ENCODE results near the gene LPP.

LPP gene

GRCh38 chr3:188853856-188854771 lies 700.2 kb downstream of the LPP start:
- no peak overlapping the region for H3K4me3 ChIP-seq (ENCODE audit: low read depth, low read length)
- H3K36me3 ChIP-seq (replicated peaks): no peaks in the 10 kb centered on the region
- in situ Hi-C loops (cut with HindIII; ENCODE audit: low pct_ligation_motif_present, low sequenced_read_pairs): no loop called here
- H3K27me3 ChIP-seq (replicated peaks): no peaks in the 10 kb centered on the region
- TF ChIP-seq, protein P1, sequence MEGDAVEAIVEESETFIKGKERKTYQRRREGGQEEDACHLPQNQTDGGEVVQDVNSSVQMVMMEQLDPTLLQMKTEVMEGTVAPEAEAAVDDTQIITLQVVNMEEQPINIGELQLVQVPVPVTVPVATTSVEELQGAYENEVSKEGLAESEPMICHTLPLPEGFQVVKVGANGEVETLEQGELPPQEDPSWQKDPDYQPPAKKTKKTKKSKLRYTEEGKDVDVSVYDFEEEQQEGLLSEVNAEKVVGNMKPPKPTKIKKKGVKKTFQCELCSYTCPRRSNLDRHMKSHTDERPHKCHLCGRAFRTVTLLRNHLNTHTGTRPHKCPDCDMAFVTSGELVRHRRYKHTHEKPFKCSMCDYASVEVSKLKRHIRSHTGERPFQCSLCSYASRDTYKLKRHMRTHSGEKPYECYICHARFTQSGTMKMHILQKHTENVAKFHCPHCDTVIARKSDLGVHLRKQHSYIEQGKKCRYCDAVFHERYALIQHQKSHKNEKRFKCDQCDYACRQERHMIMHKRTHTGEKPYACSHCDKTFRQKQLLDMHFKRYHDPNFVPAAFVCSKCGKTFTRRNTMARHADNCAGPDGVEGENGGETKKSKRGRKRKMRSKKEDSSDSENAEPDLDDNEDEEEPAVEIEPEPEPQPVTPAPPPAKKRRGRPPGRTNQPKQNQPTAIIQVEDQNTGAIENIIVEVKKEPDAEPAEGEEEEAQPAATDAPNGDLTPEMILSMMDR (IDR thresholded peaks at IDR 0.05; ENCODE audit: low read depth, low read length, missing control alignments): no peak
- no peak overlapping the region for H3K27ac ChIP-seq
- no peak for DNase-seq

DNA sequence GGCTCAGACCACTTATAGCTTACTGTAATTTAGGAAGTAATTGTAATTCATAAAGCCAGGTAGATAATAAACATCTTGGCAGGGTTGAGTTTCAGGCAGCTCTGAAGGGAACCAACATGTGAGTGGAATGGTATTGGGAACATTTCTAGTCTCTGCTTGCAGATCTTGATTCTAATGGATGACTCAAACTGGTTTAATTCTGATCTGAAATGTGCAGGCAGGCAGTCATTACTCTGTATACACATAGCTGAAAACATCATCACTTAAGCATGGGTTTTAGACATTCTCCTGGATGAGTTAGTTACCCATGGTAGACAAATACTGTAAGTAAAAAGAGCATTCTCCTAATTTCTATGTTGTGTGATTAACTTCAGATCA lies 700.8 kb downstream of the LPP start:
- Histone ChIP-seq H3K4me3 (ENCODE audit: low read depth, low read length) (no peak overlapping the region), H3K27ac (no peak overlapping the region), H3K36me3 (replicated peaks) (no peaks in the 10 kb centered on the region), H3K27me3 (replicated peaks) (no peaks in the 10 kb centered on the region)
- no peak for DNase-seq
- TF ChIP-seq, protein P1 (IDR thresholded peaks at IDR 0.05; ENCODE audit: low read depth, low read length, missing control alignments): no peak
- in situ Hi-C loops (cut with HindIII; ENCODE audit: low pct_ligation_motif_present, low sequenced_read_pairs): no loop called here

GRCh38 chr3:188855675-188856074 lies 701.7 kb downstream of the LPP start:
- in situ Hi-C loops (cut with HindIII; ENCODE audit: low pct_ligation_motif_present, low sequenced_read_pairs): no loop called here
- Histone ChIP-seq H3K36me3 (replicated peaks) (no peaks in the 10 kb centered on the region), H3K4me3 (ENCODE audit: low read depth, low read length) (no peak overlapping the region), H3K27ac (no peak overlapping the region), H3K27me3 (replicated peaks) (no peaks in the 10 kb centered on the region)
- DNase-seq: no peak
- TF ChIP-seq, protein P1 (IDR thresholded peaks at IDR 0.05; ENCODE audit: low read depth, low read length, missing control alignments): no peak

GRCh38 chr3:188860147-188860546 lies 706.2 kb downstream of the LPP start:
- in situ Hi-C loops (cut with HindIII; ENCODE audit: low pct_ligation_motif_present, low sequenced_read_pairs): no loop called here
- DNase-seq: peak; percentile 16
- H3K4me3 ChIP-seq (ENCODE audit: low read depth, low read length): no peak overlapping the region
- no peaks in the 10 kb centered on the region for H3K27me3 ChIP-seq (replicated peaks)
- TF ChIP-seq, protein P1 (IDR thresholded peaks at IDR 0.05; ENCODE audit: low read depth, low read length, missing control alignments): no peak
- H3K36me3 ChIP-seq (replicated peaks): no peaks in the 10 kb centered on the region
- H3K27ac ChIP-seq: no peak overlapping the region

DNA sequence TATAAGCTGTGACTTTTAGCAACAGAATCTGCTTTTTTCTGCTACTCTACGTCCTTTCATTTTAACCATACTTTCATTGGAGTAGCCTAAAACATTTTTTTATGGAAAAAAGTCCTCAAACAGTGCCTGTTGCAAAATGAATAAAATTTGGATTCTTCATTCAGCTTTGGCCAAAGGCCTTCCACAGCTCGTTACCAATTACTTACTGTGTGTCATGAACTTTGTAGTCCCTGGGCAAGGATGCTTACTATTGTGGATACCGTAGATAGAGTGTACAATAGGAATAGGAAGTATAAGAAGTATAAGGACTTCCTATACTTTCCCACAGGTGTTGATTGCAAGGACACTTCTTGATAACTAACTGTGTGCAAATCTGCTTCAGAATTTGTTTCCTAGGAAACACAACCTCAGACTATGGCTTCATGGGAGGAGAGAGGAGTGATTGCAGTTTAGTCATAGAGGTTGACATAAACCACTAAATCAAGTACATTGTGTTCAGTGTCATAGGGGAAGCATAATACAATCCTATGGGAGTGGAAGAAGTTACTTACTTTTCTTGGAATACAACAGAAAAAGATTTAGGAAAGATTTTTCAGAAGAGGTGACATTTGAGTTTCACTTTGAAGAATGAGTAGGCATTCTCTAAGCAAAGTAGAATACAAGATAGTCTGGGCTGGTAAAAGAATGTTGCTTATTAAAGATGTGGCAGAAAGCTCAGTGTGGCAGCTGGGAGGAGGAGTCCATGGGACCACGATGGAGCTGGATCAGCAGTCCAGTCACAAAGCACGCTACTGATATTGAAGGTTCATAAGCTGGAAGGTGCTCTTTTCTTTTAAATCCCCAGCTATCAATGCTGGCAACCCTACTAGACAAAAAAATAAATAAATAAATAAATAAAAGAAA lies 708.1 kb downstream of the LPP start:
- Histone ChIP-seq H3K36me3 (replicated peaks) (peaks cover 3% of the 10 kb centered on the region), H3K27ac (peak overlapping the region; percentile 8), H3K27me3 (replicated peaks) (no peaks in the 10 kb centered on the region), H3K4me3 (ENCODE audit: low read depth, low read length) (no peak overlapping the region)
- TF ChIP-seq, protein P1 (IDR thresholded peaks at IDR 0.05; ENCODE audit: low read depth, low read length, missing control alignments): no peak
- in situ Hi-C loops (cut with HindIII; ENCODE audit: low pct_ligation_motif_present, low sequenced_read_pairs): no loop called here
- peak; percentile 24 for DNase-seq
